DOHH2 (cell line): ENCODE data around the gene ANKRD7.

Source experiments
- CTCF ChIP-seq: fragments of 200-600 bp; sonication (generic); IDR thresholded peaks from one replicate; pipeline ENCODE4 v1.5.1; 2014; ENCODE audit warnings: antibody characterized with exemption, mild to moderate bottlenecking, low read depth, low read length; ENCODE audit not compliant: poor library complexity, severe bottlenecking
- EZH2phosphoT487 ChIP-seq: fragments of 200-600 bp; sonication (generic); IDR thresholded peaks from 2 replicates; pipeline ENCODE4 v1.6.1; 2017; ENCODE audit warnings: borderline replicate concordance, mild to moderate bottlenecking, antibody characterized with exemption, low read length, moderate library complexity, mixed read lengths

DNA sequence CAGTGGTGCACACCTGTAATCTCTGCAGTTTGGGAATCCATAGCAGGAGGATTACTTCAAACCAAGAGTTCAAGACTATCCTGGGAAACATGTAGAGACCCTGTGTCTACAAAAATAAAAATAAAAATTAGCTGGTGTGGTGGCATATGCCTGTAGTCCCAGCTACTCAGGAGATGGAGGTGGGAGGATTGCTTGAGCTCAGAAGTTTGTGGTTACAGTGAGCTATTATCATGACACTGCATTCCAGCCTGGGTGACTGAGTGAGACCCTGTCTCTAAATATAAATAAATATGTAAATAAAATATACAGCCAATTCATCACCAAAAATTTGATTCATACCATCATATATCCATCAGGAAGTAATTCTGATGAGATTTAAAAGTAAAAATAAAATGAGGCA lies 60.9 kb downstream of the ANKRD7 start:
- TF ChIP-seq CTCF = no peak
- no peak for TF ChIP-seq EZH2phosphoT487
